Uterus (tissue), 4 donors: ENCODE data around the gene SLC44A1. TPM values are rescaled to one million over a fixed set of nuclear protein-coding genes. Genes with fewer than 3 reads are reported as not detected.

Experiments
- DNase-seq, 2 donors: peaks; one replicate each; pipeline ENCODE4 v3.0.0-alpha.2; 2019 to 2020
- H3K27ac ChIP-seq, 2 donors: fragments of 200-600 bp; sonication (generic); 1 replicate in 1 of 2; 2 replicates in 1 of 2; pipeline ENCODE4 v1.5.1; 2016 to 2018
- H3K27me3 ChIP-seq, 2 donors: fragments of 200-600 bp; sonication (generic); one replicate each; pipeline ENCODE4 v1.5.1; 2018 to 2019; ENCODE audit warnings: control low read depth in 1 of 2
- H3K36me3 ChIP-seq, 2 donors: fragments of 200-600 bp; sonication (generic); one replicate each; pipeline ENCODE4 v1.5.1; 2019; ENCODE audit warnings: control low read depth in 1 of 2
- H3K4me1 ChIP-seq, 2 donors: fragments of 200-600 bp; sonication (generic); one replicate each; pipeline ENCODE4 v1.5.1; 2018 to 2019; ENCODE audit warnings: control low read depth in 1 of 2
- H3K4me3 ChIP-seq, 2 donors: fragments of 200-600 bp; sonication (generic); 1 replicate in 1 of 2; 2 replicates in 1 of 2; pipeline ENCODE4 v1.5.1; 2018 to 2019; ENCODE audit warnings: mild to moderate bottlenecking in 1 of 2
- H3K9me3 ChIP-seq, 2 donors: fragments of 200-600 bp; sonication (generic); one replicate each; pipeline ENCODE4 v1.5.1; 2019; ENCODE audit warnings: control low read depth in 1 of 2
- CTCF ChIP-seq, 4 experiments: fragments of 200-600 bp in 2 of 4; fragments of 450-650 bp in 2 of 4; sonication (generic) in 2 of 4; IDR thresholded peaks; one replicate each; pipeline ENCODE4 v1.5.1; 2016 to 2019; ENCODE audit warnings: antibody characterized with exemption in 4 of 4, mild to moderate bottlenecking in 2 of 4, moderate library complexity in 1 of 4
- POLR2A ChIP-seq, 2 donors: fragments of 450-650 bp; IDR thresholded peaks; one replicate each; pipeline ENCODE4 v1.6.1; 2016; ENCODE audit warnings: antibody characterized with exemption in 2 of 2, mild to moderate bottlenecking in 1 of 2, moderate library complexity in 1 of 2
- intact Hi-C: fragments of 100-400 bp; cut with DNase I; formaldehyde crosslinking; loops from one replicate; pipeline ENCODE4 v1.15.1; 2023; ENCODE audit warnings: low total_unique reads
- total RNA-seq, 4 donors: library from RNA; depleted of rRNA in 3 of 4; stranded (reverse); fragments of >200 nt in 3 of 4; gene quantifications; one replicate each; pipeline versions ENCODE4 v1.1.0 to v1.2.4, GENCODE V29; 2014 to 2023
- donor health status: DM: yes; HTN: yes; CAD: no.

Gene SLC44A1
- total RNA-seq, 4 donors from 2014 or later, result 58.2 to 75.0 (median 63.0) TPM

DNA sequence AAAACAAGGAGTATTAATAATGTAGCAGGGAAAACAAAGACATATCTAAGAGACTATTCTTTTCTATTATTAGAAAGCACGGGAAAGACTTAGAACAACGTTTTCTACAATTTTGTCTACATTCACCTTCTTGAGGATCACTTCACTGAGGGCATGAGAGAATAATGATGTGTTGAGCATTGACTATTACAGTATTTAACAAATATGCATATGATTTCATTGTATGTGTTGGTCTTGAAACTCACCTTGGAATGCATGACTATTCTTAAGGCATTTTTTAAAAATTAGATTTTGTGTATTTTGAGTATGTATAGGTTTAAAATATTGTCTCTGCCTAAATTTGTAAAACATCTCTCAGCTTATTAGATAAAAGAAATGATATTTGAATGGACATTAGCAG is 204.6 kb downstream of the SLC44A1 start:
- no peaks in the 10 kb centered on the region for H3K9me3 ChIP-seq
- DNase-seq, result no peak
- intact Hi-C loops, result no loop called here
- peak overlapping the region; percentile 67 to 79 for H3K4me3 ChIP-seq
- H3K36me3 ChIP-seq, result no peaks in the 10 kb centered on the region
- no peak overlapping the region for H3K27ac ChIP-seq
- no peak for TF ChIP-seq POLR2A (IDR thresholded peaks at IDR 0.05)
- no peak for TF ChIP-seq CTCF (IDR thresholded peaks at IDR 0.05)
- H3K4me1 ChIP-seq, result no peaks in the 10 kb centered on the region
- no peaks in the 10 kb centered on the region for H3K27me3 ChIP-seq

DNA sequence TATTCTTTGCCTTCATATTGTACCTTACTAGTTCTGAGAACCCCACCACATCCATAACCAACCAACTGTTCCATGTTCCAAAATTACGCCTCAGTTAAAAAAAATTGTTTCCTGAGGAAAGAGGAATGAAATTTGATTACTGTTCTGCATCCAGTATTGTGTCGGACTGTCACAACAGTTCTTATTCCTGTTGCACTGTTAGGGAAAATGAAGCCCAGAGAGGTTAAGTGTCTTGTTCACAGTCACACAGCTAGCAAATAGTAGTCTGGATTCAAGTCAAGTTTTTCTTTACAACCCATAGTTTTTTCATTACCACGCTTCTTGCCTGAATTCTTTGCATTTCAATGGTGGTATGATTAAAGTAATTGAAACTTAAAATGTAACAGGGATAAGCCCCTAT is 207.7 kb downstream of the SLC44A1 start:
- TF ChIP-seq CTCF (IDR thresholded peaks at IDR 0.05), result no peak
- no peak for TF ChIP-seq POLR2A (IDR thresholded peaks at IDR 0.05)
- H3K27me3 ChIP-seq, result no peaks in the 10 kb centered on the region
- H3K36me3 ChIP-seq, result no peaks in the 10 kb centered on the region
- no peaks in the 10 kb centered on the region for H3K4me1 ChIP-seq
- no peak overlapping the region for H3K4me3 ChIP-seq
- no peaks in the 10 kb centered on the region for H3K9me3 ChIP-seq
- H3K27ac ChIP-seq, result no peak overlapping the region
- DNase-seq, result no peak
- intact Hi-C loops, result no loop called here

DNA sequence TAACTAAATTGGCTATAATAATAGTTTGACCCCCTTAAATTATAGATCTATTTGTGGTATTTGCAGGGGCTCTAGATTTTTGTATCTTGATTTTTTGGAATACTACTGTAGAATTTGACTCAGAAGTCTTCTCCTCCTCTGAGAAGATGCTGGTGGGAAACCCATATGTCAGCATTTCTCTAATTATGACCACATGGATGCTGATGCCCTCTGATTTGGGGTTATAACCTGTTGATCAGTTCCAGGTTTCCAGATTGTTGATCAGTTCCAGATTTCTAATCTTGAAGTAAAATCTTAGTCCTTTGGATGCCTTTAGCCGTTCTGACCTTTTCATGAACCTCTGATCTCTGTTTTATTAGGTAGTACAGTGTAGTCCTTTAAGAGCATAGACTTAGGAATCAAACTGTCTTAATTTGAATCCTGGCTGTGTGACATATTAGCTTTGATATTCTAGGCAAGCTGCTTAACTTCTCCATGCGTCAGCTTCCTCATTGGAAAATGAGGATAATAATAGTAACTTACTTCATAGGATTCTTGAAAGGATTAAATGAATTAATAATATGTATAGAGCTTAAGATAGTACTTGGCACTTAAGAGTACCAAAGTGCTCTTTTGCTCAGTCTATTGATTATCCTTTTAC is 211.5 kb downstream of the SLC44A1 start:
- no peak for TF ChIP-seq POLR2A (IDR thresholded peaks at IDR 0.05)
- TF ChIP-seq CTCF (IDR thresholded peaks at IDR 0.05), result no peak
- Histone ChIP-seq H3K9me3 (no peaks in the 10 kb centered on the region), H3K4me1 (no peaks in the 10 kb centered on the region), H3K27ac (no peak overlapping the region), H3K36me3 (no peaks in the 10 kb centered on the region), H3K27me3 (no peaks in the 10 kb centered on the region), H3K4me3 (no peak overlapping the region)
- DNase-seq, result no peak
- intact Hi-C loops, result no loop called here

- intact Hi-C loops, result no loop called here
- no peak for TF ChIP-seq POLR2A (IDR thresholded peaks at IDR 0.05)
- TF ChIP-seq CTCF (IDR thresholded peaks at IDR 0.05), result no peak
- Histone ChIP-seq H3K36me3 (no peaks in the 10 kb centered on the region), H3K9me3 (no peaks in the 10 kb centered on the region), H3K4me3 (no peak overlapping the region), H3K27me3 (no peaks in the 10 kb centered on the region), H3K27ac (no peak overlapping the region), H3K4me1 (no peaks in the 10 kb centered on the region)
- no peak for DNase-seq
These were observed 213.3 kb downstream of the SLC44A1 start for GRCh38 chr9:105457560-105458294.

DNA sequence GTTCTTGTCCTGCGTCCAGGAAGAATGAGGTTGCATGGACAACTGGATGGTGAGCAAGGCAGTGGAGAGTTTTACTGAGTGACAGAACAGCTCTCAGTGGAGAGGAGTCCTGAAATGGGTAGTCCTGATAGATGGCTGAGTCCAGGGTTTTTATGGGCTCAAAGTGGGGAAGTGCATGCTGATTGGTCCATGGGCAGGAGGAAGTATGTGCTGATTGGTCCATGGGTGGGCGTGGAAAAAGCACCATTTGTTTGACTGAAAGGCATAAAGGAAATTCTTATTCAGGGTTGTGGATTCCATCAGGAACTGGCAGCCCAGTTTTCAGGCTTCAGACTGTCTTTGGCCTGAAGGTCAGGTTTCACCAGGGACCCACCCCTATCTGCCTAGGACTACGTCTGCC is 214.0 kb downstream of the SLC44A1 start:
- DNase-seq, result no peak
- Histone ChIP-seq H3K9me3 (no peaks in the 10 kb centered on the region), H3K27me3 (no peaks in the 10 kb centered on the region), H3K4me3 (no peak overlapping the region), H3K36me3 (no peaks in the 10 kb centered on the region), H3K27ac (no peak overlapping the region), H3K4me1 (no peaks in the 10 kb centered on the region)
- TF ChIP-seq POLR2A (IDR thresholded peaks at IDR 0.05) (no peak), CTCF (IDR thresholded peaks at IDR 0.05) (no peak)
- intact Hi-C loops, result no loop called here
